PC-3 (cell line): ENCODE results near the gene STX16. TPM values are rescaled to one million over a fixed set of nuclear protein-coding genes. Genes with fewer than 3 reads are reported as not detected.

ENCODE experiments used
- ATAC-seq: fragments of 200-7000 bp; cut with Tn5 transposase; 2 replicates; pipeline ENCODE4 v1.9.1; 2020; ENCODE audit warnings: mild to moderate bottlenecking, moderate library complexity
- BruUV-seq: library from RNA; stranded (reverse); fragments of 400-500 nt; replicated peaks from 2 replicates; lab custom pipeline; 2021; lab: Mats Ljungman, UMichigan
- CTCF ChIA-PET: fragments of 300-600 bp; sonication (Branson Sonifier 250); formaldehyde crosslinking; loops from one replicate; lab custom pipeline; 2022; ENCODE audit warnings: antibody characterized with exemption; lab: Charles Lee
- POLR2A ChIA-PET: fragments of 300-600 bp; sonication (Branson Sonifier 250); formaldehyde crosslinking; loops from one replicate; lab custom pipeline; 2022; ENCODE audit warnings: antibody characterized with exemption; ENCODE audit not compliant: unreplicated experiment; lab: Charles Lee
- DNase-seq: peaks from one replicate; pipeline ENCODE4 v3.0.0-alpha.2; 2015
- H2AFZ ChIP-seq: fragments of 300-600 bp; sonication (generic); 2 replicates; pipeline ENCODE4 v1.6.0; 2016; ENCODE audit warnings: antibody characterized with exemption, low read length
- H3F3A ChIP-seq: fragments of 300-600 bp; sonication (generic); one replicate; pipeline ENCODE4 v1.6.0; 2017; ENCODE audit warnings: antibody characterized with exemption, low read length, control low read depth, mild to moderate bottlenecking; ENCODE audit not compliant: unreplicated experiment
- H3K27ac ChIP-seq: fragments of 300-600 bp; sonication (generic); 2 replicates; pipeline ENCODE4 v1.5.1; 2016; ENCODE audit warnings: mild to moderate bottlenecking, low read length
- H3K27me3 ChIP-seq: fragments of 300-600 bp; sonication (generic); 2 replicates; pipeline ENCODE4 v1.6.1; 2016; ENCODE audit warnings: low read length, mixed read lengths
- H3K36me3 ChIP-seq: fragments of 300-600 bp; sonication (generic); 2 replicates; pipeline ENCODE4 v1.6.1; 2016; ENCODE audit warnings: low read depth, mixed run types, low read length, mixed read lengths
- H3K4me1 ChIP-seq: fragments of 300-600 bp; sonication (generic); 2 replicates; pipeline ENCODE4 v1.5.1; 2016; ENCODE audit warnings: low read length; ENCODE audit not compliant: insufficient read depth
- H3K4me2 ChIP-seq: fragments of 300-600 bp; sonication (generic); 2 replicates; pipeline ENCODE4 v1.6.0; 2016; ENCODE audit warnings: low read length
- H3K4me3 ChIP-seq: fragments of 300-600 bp; sonication (generic); 2 replicates; pipeline ENCODE4 v1.5.1; 2016; ENCODE audit warnings: mild to moderate bottlenecking, low read length, mixed read lengths
- H3K79me2 ChIP-seq: fragments of 300-600 bp; sonication (generic); 2 replicates; pipeline ENCODE4 v1.6.1; 2017; ENCODE audit warnings: low read length, mixed read lengths
- H3K9ac ChIP-seq: fragments of 300-600 bp; sonication (generic); 2 replicates; pipeline ENCODE4 v1.6.0; 2016; ENCODE audit warnings: mild to moderate bottlenecking, low read length
- H3K9me2 ChIP-seq: fragments of 300-600 bp; sonication (generic); replicated peaks from 2 replicates; pipeline ENCODE4 v1.6.1; 2016; ENCODE audit warnings: mixed run types, low read length, mixed read lengths
- H3K9me3 ChIP-seq: fragments of 300-600 bp; sonication (generic); 2 replicates; pipeline ENCODE4 v1.6.1; 2016; ENCODE audit warnings: low read length, mixed read lengths
- H4K20me1 ChIP-seq: fragments of 300-600 bp; sonication (generic); 2 replicates; pipeline ENCODE4 v1.6.1; 2016; ENCODE audit warnings: low read length, mixed read lengths
- CTCF ChIP-seq: fragments of 300-600 bp; sonication (generic); conservative IDR thresholded peaks from 2 replicates; pipeline ENCODE4 v1.5.1; 2017; ENCODE audit warnings: antibody characterized with exemption, low read depth, mild to moderate bottlenecking, low read length
- EZH2 ChIP-seq: fragments of 300-600 bp; sonication (generic); IDR thresholded peaks from one replicate; pipeline ENCODE4 v1.6.1; 2017; ENCODE audit warnings: antibody characterized with exemption, mild to moderate bottlenecking, low read length; ENCODE audit not compliant: unreplicated experiment
- EZH2phosphoT487 ChIP-seq: fragments of 300-600 bp; sonication (generic); IDR thresholded peaks from 2 replicates; pipeline ENCODE4 v1.6.1; 2018; ENCODE audit warnings: mild to moderate bottlenecking, antibody characterized with exemption, low read length, borderline replicate concordance
- intact Hi-C: fragments of 100-400 bp; cut with micrococcal nuclease; formaldehyde crosslinking; loops from 2 replicates; pipeline ENCODE4 v1.9.0; 2023
- total RNA-seq: library from RNA; depleted of rRNA; stranded (reverse); fragments of >200 nt; gene quantifications from 2 replicates; pipeline ENCODE4 v1.2.3, GENCODE V29; 2014

STX16 gene
- total RNA-seq, 1 experiment from 2014 or later = 44.2 TPM

GRCh38 chr20:58645412-58645968 is 5.6 kb upstream of the STX16 start:
- Histone ChIP-seq H2AFZ (no peak overlapping the region), H3K79me2 (no peaks in the 10 kb centered on the region), H3K27me3 (no peaks in the 10 kb centered on the region), H3K27ac (peak overlapping the region; percentile 86), H3K4me1 (peaks cover 52% of the 10 kb centered on the region), H3K9me3 (no peaks in the 10 kb centered on the region), H4K20me1 (no peaks in the 10 kb centered on the region), H3K36me3 (no peaks in the 10 kb centered on the region), H3K4me3 (no peak overlapping the region), H3K9ac (peak overlapping the region; percentile 54), H3F3A (no peaks in the 10 kb centered on the region), H3K4me2 (peak overlapping the region; percentile 27), H3K9me2 (no peaks in the 10 kb centered on the region)
- ChIA-PET POLR2A (interaction anchor here (0.7 kb wide), 1 partner anchor 331 kb away, joined by 4 read pairs; no protein-coding TSS in a partner anchor), CTCF (interaction anchor here (1.0 kb wide), 1 partner anchor 164 kb away, joined by 4 read pairs; no protein-coding TSS in a partner anchor)
- TF ChIP-seq CTCF (no peak), EZH2phosphoT487 (no peak), EZH2 (no peak)
- intact Hi-C loops = loop anchor here (1.0 to 10.0 kb wide), 5 partner anchors 15 to 238 kb away; partner anchors contain the start of gene APCDD1L
- BruUV-seq = no TSS peak
- ATAC-seq (peak; percentile 76), DNase-seq (peak; percentile 99)

DNA sequence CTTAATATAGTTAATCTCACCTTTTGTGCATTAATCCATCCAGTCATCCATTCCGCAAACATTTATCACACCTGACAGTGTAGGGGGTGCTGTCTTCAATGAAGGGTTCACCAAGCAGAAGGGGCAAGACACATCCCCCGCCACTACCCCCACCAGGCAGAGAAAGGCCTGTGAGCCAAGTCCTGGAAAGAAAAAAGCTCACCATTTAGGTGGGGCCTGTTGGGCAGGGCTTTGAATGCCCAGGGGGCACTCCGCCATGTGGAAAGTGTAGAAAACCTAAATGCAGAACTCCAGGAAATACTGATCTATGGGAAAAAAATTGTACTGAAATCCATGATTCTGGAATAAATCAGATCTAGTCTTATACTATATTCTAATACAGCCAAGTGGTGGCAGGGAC is 4.8 kb upstream of the STX16 start:
- POLR2A ChIA-PET = no interaction called here
- DNase-seq = no peak
- Histone ChIP-seq H3K27ac (peak overlapping the region; percentile 86), H3K4me2 (peak overlapping the region; percentile 27), H2AFZ (no peak overlapping the region), H3K9me2 (no peaks in the 10 kb centered on the region), H4K20me1 (no peaks in the 10 kb centered on the region), H3F3A (no peaks in the 10 kb centered on the region), H3K9me3 (no peaks in the 10 kb centered on the region), H3K36me3 (no peaks in the 10 kb centered on the region), H3K79me2 (peaks cover 2% of the 10 kb centered on the region), H3K4me3 (no peak overlapping the region), H3K4me1 (peaks cover 47% of the 10 kb centered on the region), H3K27me3 (no peaks in the 10 kb centered on the region), H3K9ac (peak overlapping the region; percentile 54)
- no peak for ATAC-seq
- CTCF ChIA-PET = no interaction called here
- no TSS peak for BruUV-seq
- no peak for TF ChIP-seq EZH2phosphoT487
- no peak for TF ChIP-seq CTCF
- no peak for TF ChIP-seq EZH2
- intact Hi-C loops = loop anchor here (5.0 to 10.0 kb wide), 2 partner anchors 131 to 239 kb away; partner anchors contain the start of gene APCDD1L

DNA sequence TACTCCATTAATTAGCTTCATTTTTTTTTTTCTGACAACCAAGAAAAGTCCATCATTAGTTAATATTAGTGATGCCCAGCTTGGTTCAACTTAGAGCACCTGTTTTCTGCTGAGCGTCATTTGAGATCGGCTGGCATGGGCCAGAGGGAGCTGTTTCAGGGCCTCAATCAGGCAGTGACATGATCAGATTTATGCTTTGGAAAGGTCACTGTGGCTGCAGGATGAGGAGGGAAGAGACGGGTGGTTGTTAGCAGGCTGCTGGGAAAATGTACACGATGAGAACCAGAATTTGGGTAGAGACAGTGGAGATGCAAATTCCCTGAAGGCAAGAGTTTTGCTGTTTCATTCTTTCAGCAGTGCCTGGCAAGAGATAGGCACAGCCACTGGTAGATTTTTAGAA is 4.4 kb upstream of the STX16 start:
- no peaks in the 10 kb centered on the region for H3K27me3 ChIP-seq
- intact Hi-C loops = loop anchor here (5.0 to 10.0 kb wide), 2 partner anchors 132 to 239 kb away; partner anchors contain the start of gene APCDD1L

More for the DNA sequence above, 4.4 kb upstream of the STX16 start:
- Histone ChIP-seq H3K9ac (peak overlapping the region; percentile 54; the same call in 1 of the 2 replicates), H3K9me3 (no peaks in the 10 kb centered on the region), H3K4me2 (no peak overlapping the region), H3K4me1 (peaks cover 47% of the 10 kb centered on the region), H4K20me1 (no peaks in the 10 kb centered on the region), H3K36me3 (no peaks in the 10 kb centered on the region), H3K9me2 (no peaks in the 10 kb centered on the region), H3F3A (no peaks in the 10 kb centered on the region), H2AFZ (no peak overlapping the region), H3K4me3 (no peak overlapping the region), H3K79me2 (peaks cover 7% of the 10 kb centered on the region), H3K27ac (peak overlapping the region; percentile 86)
- BruUV-seq = no TSS peak
- DNase-seq (no peak), ATAC-seq (no peak)
- POLR2A ChIA-PET = no interaction called here
- CTCF ChIA-PET = no interaction called here
- no peak for TF ChIP-seq CTCF
- TF ChIP-seq EZH2 = no peak
- no peak for TF ChIP-seq EZH2phosphoT487
